Measurements from ENCODE around the gene ASH1L.

GRCh38 chr1:155318082-155318481 is 244.5 kb downstream of the ASH1L start:
- TF ChIP-seq FOXJ3 (CRISPR knock-in tag; IDR thresholded peaks at IDR 0.05; ENCODE audit: borderline replicate concordance) (no peak), GRHL2 (CRISPR knock-in tag; IDR thresholded peaks at IDR 0.05; ENCODE audit: insufficient replicate concordance, severe bottlenecking) (no peak), CTCF (IDR thresholded peaks at IDR 0.05) (no peak), CREB1 (CRISPR knock-in tag; IDR thresholded peaks at IDR 0.05) (no peak), SMAD3 (CRISPR knock-in tag; IDR thresholded peaks at IDR 0.05; ENCODE audit: borderline replicate concordance) (no peak), ATF6 (CRISPR knock-in tag; IDR thresholded peaks at IDR 0.05) (no peak), ZNF281 (CRISPR knock-in tag; IDR thresholded peaks at IDR 0.05) (no peak), PRDM15 (CRISPR knock-in tag; IDR thresholded peaks at IDR 0.05) (no peak), KAT7 (CRISPR knock-in tag; IDR thresholded peaks at IDR 0.05; ENCODE audit: borderline replicate concordance) (no peak), MLX (CRISPR knock-in tag; IDR thresholded peaks at IDR 0.05) (no peak)

Measured in WTC11 (cell line).